Activated CD4-positive, CD25-positive, alpha-beta regulatory T cell treated with anti-CD3 and anti-CD28 coated beads, Interleukin-2, amount 50 U/mL, for 16 hours (primary cell): ENCODE measurements around the gene PCYT1A.
"Not testable (repeated sequence)": the region's sequence is repeated elsewhere in the genome, so short reads cannot be mapped to it uniquely, and the experiment has no call there.

Experiments
- DNase-seq: peaks from one replicate; pipeline ENCODE4 v3.0.0-alpha.2; 2020; ENCODE audit warnings: low read depth, low spot score

Gene PCYT1A

GRCh38 chr3:196192524-196193051 lies 94.9 kb downstream of the PCYT1A start:
- DNase-seq, result no peak

- no peak for DNase-seq
Measured at GRCh38 chr3:196192036-196192523, 95.4 kb downstream of the PCYT1A start.

- no peak for DNase-seq
Measured at GRCh38 chr3:196189566-196190347, 97.8 kb downstream of the PCYT1A start.

- no peak for DNase-seq
Measured at GRCh38 chr3:196186651-196187573, 100.6 kb downstream of the PCYT1A start.

GRCh38 chr3:196184881-196185280 lies 102.6 kb downstream of the PCYT1A start:
- no peak for DNase-seq

- not testable (repeated sequence) for DNase-seq
Measured at GRCh38 chr3:196184169-196184432, 103.4 kb downstream of the PCYT1A start.

GRCh38 chr3:196181127-196181546 lies 106.4 kb downstream of the PCYT1A start:
- no peak for DNase-seq

- DNase-seq, result no peak
Measured at GRCh38 chr3:196180346-196180745, 107.2 kb downstream of the PCYT1A start.
